Measurements from ENCODE around the gene LAMA3.
A peak's percentile ranks its signal among the peaks of the same experiment; 100 is the strongest.

The LAMA3 gene

DNA sequence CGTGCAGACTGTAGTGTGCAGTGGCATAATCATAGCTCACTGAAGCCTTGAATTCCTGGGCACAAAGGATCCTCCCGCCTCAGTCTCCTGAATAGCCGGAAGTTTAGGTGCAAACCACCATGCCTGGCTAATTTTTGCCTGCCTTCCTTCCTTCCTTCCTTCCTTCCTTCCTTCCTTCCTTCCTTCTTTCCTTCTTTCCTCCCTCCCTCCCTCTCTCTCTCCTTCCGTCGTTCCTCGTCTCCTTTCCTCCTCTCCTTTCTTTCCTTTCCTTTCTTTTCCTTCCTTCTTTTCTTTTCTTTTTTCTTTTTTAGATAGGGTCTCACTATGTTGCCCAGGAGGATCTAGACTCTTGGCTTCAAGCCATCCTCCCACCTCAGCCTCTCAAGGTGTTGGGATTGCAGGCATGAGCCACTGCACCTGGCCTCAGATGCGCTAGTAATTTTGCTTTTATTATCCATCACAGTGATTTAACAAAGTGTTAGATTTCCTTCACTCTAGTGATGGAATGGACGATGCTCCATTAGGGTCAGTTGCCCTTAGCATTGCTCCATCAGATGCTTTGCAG, 20.0 kb upstream of the LAMA3 start:
- DNase-seq, result no peak

- DNase-seq, result no peak
Measured at GRCh38 chr18:23669804-23670405, 19.3 kb upstream of the LAMA3 start.

GRCh38 chr18:23671564-23671963, 17.7 kb upstream of the LAMA3 start:
- no peak for DNase-seq

DNA sequence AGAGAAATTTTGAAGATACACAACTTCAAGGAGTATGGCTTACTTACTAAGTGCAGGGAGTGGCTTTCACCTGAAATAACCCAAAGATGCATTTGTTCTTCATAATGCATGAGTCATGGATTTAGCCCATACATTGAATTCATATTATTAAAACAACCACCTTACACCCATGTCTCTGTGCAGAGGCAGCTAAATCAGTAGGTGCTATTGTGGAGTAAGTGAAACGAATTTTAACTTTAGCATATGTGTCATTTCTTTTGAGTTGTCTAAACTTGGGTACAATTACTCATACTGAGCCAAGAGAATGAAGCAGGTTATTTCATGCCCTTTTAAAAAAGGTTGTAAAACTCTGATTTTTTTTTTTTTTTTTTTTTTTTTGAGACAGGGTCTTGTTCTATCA, 15.5 kb upstream of the LAMA3 start:
- DNase-seq, result no peak

GRCh38 chr18:23675236-23675635, 14.0 kb upstream of the LAMA3 start:
- no peak for DNase-seq

GRCh38 chr18:23675896-23676295, 13.4 kb upstream of the LAMA3 start:
- DNase-seq, result no peak

- DNase-seq, result no peak
Measured at GRCh38 chr18:23682045-23682444, 7.2 kb upstream of the LAMA3 start.

DNA sequence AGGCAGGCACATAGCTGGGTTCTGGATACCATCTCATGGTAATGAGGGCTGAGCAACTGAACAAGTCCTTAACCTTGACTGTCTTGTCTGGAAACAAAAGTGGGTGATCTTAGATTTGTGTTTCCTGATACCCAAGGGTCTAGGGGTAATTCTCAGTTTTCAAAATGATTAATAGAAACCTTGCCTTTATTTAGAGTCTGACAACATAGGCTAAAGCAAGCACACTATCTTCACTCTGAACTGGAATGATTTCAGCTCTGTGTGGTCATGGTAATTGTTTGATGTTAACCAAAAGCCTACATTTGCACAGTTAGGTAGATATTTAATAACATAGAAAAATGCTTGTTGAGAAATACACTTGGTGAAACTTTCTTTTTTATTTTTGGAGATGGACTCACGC, 6.8 kb upstream of the LAMA3 start:
- no peak for DNase-seq

DNA sequence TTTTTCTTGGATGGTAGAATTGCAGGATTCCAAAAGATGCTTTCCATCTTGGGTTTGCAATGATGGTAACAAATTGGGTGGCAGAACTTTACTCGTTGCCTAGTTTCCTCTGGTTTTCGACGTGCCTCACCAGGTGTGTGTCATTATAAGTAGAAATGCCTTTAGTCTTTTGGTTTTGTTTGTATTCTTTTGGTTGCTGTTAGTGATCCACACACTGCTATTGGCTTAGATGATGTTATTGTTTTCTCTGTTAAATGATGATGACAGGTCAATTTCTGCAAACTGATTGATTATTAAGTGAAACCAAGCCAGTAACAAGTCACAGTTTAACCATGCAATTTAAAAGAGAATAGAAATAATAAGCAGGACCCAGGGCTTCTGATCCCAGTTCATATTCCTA, 6.1 kb upstream of the LAMA3 start:
- no peak for DNase-seq

DNA sequence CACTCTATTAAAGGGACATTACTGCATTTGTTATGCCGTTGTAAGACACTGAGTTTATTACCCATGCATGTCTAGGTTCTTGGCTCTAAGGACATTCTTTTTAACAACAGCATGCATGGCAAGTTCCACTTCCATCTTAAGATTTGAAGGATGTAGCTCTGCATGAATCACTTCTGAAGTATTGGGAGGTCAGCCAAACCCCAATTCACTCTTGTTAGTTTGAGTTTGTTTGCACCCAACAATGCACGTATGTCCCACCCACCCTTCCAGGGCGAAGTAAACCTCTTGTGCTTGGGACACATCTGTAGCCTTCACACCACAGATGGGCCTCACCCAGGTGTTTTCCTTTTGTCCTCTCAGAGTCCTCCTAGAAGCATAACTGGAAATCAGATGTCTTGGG, 5.6 kb upstream of the LAMA3 start:
- peak; percentile 54 for DNase-seq

DNA sequence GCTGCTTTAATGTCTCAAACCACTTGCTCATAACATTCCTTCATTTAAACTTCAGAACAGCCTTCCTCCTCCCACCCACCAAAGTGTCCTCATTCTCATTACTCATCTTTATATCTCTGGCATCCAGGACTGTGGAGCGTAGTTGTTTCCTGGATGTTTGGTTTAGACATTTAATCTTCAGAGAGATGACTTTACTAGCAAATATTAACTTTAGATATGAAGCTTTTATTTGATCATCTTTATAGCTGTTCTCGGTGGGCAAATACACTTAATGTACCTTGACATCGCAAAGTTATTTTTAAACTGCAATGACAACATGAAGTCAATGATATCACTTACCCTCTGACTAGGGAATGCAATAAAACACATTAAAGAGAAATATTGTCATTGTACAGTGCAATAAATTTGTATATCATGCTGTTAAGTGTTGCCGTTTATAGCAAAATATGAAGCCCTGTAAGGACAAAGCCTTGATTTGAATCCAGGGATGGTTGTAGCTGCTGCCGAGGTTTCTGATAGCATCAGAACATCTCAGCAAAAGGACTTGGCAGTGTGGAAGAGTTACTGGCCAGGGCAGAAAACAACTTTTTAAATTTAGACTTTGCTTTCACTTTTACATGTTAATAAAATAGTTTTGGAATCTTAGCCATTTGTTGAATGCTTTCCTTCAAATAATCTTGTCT, 4.6 kb upstream of the LAMA3 start:
- peak; percentile 69 for DNase-seq

DNA sequence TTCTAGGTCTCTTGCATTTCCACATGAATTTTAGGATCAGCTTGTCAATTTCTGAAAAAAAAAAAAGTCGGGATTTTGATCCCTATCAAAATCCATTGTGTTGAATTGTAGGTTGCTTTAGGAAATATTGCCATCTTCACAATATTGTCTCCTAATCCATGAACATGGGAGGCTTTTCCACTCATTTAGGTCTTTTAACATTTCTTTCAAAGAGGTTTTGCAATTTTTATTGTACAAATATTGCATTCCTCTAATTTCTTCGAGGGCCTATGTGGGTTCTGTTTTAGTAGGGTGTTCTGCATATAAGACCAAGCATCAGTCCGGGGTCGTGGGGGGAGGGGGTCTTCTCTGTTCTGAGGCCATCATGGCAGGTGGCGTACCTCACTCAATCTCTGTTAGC, 725 bp upstream of the LAMA3 start:
- no peak for DNase-seq

DNA sequence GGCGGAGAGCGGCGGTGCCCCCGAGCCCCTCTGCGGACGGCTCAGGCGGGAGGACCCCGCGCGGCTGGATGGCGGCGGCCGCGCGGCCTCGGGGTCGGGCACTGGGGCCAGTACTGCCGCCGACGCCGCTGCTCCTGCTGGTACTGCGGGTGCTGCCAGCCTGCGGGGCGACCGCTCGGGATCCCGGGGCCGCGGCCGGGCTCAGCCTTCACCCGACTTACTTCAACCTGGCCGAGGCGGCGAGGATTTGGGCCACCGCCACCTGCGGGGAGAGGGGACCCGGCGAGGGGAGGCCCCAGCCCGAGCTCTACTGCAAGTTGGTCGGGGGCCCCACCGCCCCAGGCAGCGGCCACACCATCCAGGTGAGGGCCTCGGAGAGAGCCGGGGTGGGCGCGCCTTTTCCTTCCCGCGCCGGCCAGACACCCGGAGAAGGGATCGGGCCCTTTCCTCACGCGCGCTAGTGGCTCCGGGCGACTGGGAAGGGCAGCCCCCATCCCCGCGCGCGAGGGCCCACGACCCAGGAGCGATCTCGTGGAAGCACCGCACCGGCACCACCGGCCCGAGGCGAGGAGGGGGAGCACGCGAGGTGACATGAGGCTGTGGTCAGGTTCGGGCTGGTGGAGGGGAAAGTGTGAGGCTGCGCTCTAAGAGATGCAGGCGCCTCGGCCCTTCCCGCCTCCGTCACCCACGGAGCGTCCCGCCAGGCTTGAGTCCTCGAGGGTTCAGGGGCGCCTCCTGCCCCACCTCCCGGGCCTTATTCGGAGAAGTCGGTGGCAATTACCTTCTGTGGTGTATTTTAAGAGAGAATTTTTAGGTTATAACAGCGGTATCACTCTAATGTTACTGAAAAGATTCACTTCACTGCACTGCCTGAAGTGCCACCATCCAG, 607 bp downstream of the LAMA3 start:
- DNase-seq, result peak; percentile 18

DNA sequence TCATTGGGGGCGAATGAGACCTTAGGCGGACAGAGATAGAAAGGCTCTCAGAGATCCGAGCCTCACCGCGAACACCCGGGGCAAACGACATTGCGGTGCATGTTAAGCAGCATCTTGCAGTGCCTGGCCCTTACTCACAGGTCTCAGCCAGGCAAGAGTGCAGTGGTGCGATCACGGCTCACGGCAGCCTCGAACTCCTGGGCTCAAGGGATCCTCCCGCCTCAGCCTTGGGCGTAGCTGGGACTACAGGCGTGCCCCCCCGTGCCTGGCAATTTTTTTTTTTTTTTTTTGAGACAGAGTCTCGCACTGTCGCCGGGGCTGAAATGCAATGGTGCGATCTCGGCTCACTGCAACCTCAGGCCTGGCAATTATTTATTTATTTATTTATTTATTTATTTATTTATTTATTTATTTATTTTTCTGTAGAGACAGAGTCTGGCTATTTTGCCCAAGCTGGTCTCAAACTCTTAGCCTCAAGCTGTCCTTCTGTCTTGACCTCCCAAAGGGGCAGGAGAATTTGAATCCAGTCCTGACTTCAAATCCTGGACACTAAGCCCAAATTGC, 1.3 kb downstream of the LAMA3 start:
- peak; percentile 11 for DNase-seq

GRCh38 chr18:23693846-23694245, 4.6 kb downstream of the LAMA3 start:
- DNase-seq, result no peak

GRCh38 chr18:23694637-23695430, 5.6 kb downstream of the LAMA3 start:
- DNase-seq, result no peak

GRCh38 chr18:23701017-23701416, 11.8 kb downstream of the LAMA3 start:
- no peak for DNase-seq

DNA sequence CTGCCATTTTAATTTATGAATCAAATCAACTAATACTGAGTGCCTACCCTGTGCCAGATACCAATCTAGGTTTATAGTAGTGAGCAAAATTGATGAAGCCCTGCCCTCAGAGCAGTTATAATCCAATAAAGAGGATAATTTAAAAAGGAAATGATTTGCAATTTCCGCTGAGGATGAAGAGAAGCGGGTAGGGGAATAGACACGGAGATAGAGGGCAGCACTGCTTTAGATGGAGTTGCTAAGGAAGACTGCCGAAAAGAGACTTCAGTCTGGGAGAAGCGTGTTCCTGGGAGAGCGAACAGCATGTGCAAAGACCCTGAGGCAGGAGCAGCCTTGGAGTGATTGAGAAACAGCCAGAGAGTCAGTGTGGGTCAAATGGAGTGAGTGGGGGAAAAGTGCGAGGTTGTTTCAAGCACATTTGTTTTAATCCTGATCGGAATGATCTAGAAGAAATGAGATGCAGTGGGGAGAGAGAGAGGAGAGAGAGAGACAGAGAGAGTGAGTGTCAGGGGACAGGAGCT, 12.4 kb downstream of the LAMA3 start:
- DNase-seq, result no peak

- no peak for DNase-seq
Measured at GRCh38 chr18:23702606-23703005, 13.4 kb downstream of the LAMA3 start.

GRCh38 chr18:23703057-23703986, 14.1 kb downstream of the LAMA3 start:
- DNase-seq, result peak; percentile 69

GRCh38 chr18:23703987-23704384, 14.7 kb downstream of the LAMA3 start:
- no peak for DNase-seq
